Measurements from ENCODE around the gene C5AR2. TPM values are rescaled to one million over a fixed set of nuclear protein-coding genes. Genes with fewer than 3 reads are reported as not detected.

Gene C5AR2
- total RNA-seq, 1 donor from 2014 or later: not detected

GRCh38 chr19:47379381-47379938, 47.5 kb downstream of the C5AR2 start:
- Mint-ChIP-seq H3K4me3 (ENCODE audit: unreplicated experiment) (no peak overlapping the region), H3K9me3 (ENCODE audit: unreplicated experiment) (no peaks in the 10 kb centered on the region), H3K36me3 (ENCODE audit: low read depth, unreplicated experiment) (peaks cover 17% of the 10 kb centered on the region), H3K27ac (ENCODE audit: unreplicated experiment) (no peak overlapping the region), H3K4me1 (ENCODE audit: low read depth, unreplicated experiment) (peaks cover 8% of the 10 kb centered on the region), H3K27me3 (ENCODE audit: low read depth, unreplicated experiment) (no peaks in the 10 kb centered on the region)
- no peak for DNase-seq (ENCODE audit: low read depth)
- no peak for FAIRE-seq
- Histone ChIP-seq H4K20me1 (ENCODE audit: insufficient read depth, low read length) (peaks cover 11% of the 10 kb centered on the region), H3K4me3 (ENCODE audit: insufficient read depth, low read depth, low read length) (no peak overlapping the region), H2AFZ (ENCODE audit: low read depth, low read length) (no peak overlapping the region), H3K4me1 (ENCODE audit: insufficient read depth, low read length) (no peaks in the 10 kb centered on the region), H3K9ac (ENCODE audit: low read length) (no peak overlapping the region), H3K4me2 (ENCODE audit: low read length) (no peak overlapping the region), H3K79me2 (ENCODE audit: insufficient read depth, low read length) (no peaks in the 10 kb centered on the region), H3K27ac (ENCODE audit: low read depth, low read length) (no peak overlapping the region), H3K36me3 (ENCODE audit: insufficient read depth, low read length) (peaks cover 6% of the 10 kb centered on the region), H3K27me3 (ENCODE audit: insufficient read depth, low read length) (no peaks in the 10 kb centered on the region), H3K9me3 (ENCODE audit: insufficient read depth, low read depth, low read length) (no peaks in the 10 kb centered on the region)
- TF ChIP-seq CTCF (IDR thresholded peaks at IDR 0.05; ENCODE audit: insufficient read depth, low read depth, low read length): no peak

GRCh38 chr19:47380559-47380958, 48.6 kb downstream of the C5AR2 start:
- H4K20me1 ChIP-seq (ENCODE audit: insufficient read depth, low read length): peaks cover 6% of the 10 kb centered on the region
- no peak overlapping the region for H3K27ac ChIP-seq (ENCODE audit: low read depth, low read length)
- no peaks in the 10 kb centered on the region for H3K9me3 ChIP-seq (ENCODE audit: insufficient read depth, low read depth, low read length)
- no peak overlapping the region for H3K4me2 ChIP-seq (ENCODE audit: low read length)
- DNase-seq (ENCODE audit: low read depth): no peak
- TF ChIP-seq EZH2 (IDR thresholded peaks at IDR 0.05; ENCODE audit: insufficient read depth, low read length) (no peak), CTCF (IDR thresholded peaks at IDR 0.05; ENCODE audit: insufficient read depth, low read depth, low read length) (no peak)
- peaks cover 14% of the 10 kb centered on the region for H3K36me3 Mint-ChIP-seq (ENCODE audit: low read depth, unreplicated experiment)
- H3K4me1 ChIP-seq (ENCODE audit: insufficient read depth, low read length): no peaks in the 10 kb centered on the region
- FAIRE-seq: no peak
- H3K4me3 ChIP-seq (ENCODE audit: insufficient read depth, low read depth, low read length): no peak overlapping the region
- peaks cover 8% of the 10 kb centered on the region for H3K4me1 Mint-ChIP-seq (ENCODE audit: low read depth, unreplicated experiment)
- no peaks in the 10 kb centered on the region for H3K27me3 ChIP-seq (ENCODE audit: insufficient read depth, low read length)
- H3K79me2 ChIP-seq (ENCODE audit: insufficient read depth, low read length): no peaks in the 10 kb centered on the region
- H3K9me3 Mint-ChIP-seq (ENCODE audit: unreplicated experiment): no peaks in the 10 kb centered on the region
- no peak overlapping the region for H3K4me3 Mint-ChIP-seq (ENCODE audit: unreplicated experiment)
- H3K36me3 ChIP-seq (ENCODE audit: insufficient read depth, low read length): peaks cover 6% of the 10 kb centered on the region
- H3K27me3 Mint-ChIP-seq (ENCODE audit: low read depth, unreplicated experiment): no peaks in the 10 kb centered on the region
- no peak overlapping the region for H3K9ac ChIP-seq (ENCODE audit: low read length)
- H2AFZ ChIP-seq (ENCODE audit: low read depth, low read length): no peak overlapping the region
- no peak overlapping the region for H3K27ac Mint-ChIP-seq (ENCODE audit: unreplicated experiment)

- no peaks in the 10 kb centered on the region for H3K27me3 ChIP-seq (ENCODE audit: insufficient read depth, low read length)
- H3K79me2 ChIP-seq (ENCODE audit: insufficient read depth, low read length): no peaks in the 10 kb centered on the region
- H3K9me3 Mint-ChIP-seq (ENCODE audit: unreplicated experiment): no peaks in the 10 kb centered on the region
- H3K9ac ChIP-seq (ENCODE audit: low read length): no peak overlapping the region
- H3K4me3 Mint-ChIP-seq (ENCODE audit: unreplicated experiment): no peak overlapping the region
- H3K27me3 Mint-ChIP-seq (ENCODE audit: low read depth, unreplicated experiment): no peaks in the 10 kb centered on the region
- peaks cover under 1% of the 10 kb centered on the region for H4K20me1 ChIP-seq (ENCODE audit: insufficient read depth, low read length)
- H2AFZ ChIP-seq (ENCODE audit: low read depth, low read length): no peak overlapping the region
- peaks cover 5% of the 10 kb centered on the region for H3K36me3 ChIP-seq (ENCODE audit: insufficient read depth, low read length)
- no peak overlapping the region for H3K4me3 ChIP-seq (ENCODE audit: insufficient read depth, low read depth, low read length)
- peaks cover 13% of the 10 kb centered on the region for H3K36me3 Mint-ChIP-seq (ENCODE audit: low read depth, unreplicated experiment)
- H3K4me1 Mint-ChIP-seq (ENCODE audit: low read depth, unreplicated experiment): peaks cover 8% of the 10 kb centered on the region
- no peak for DNase-seq (ENCODE audit: low read depth)
- H3K4me1 ChIP-seq (ENCODE audit: insufficient read depth, low read length): no peaks in the 10 kb centered on the region
- no peak overlapping the region for H3K27ac ChIP-seq (ENCODE audit: low read depth, low read length)
- no peaks in the 10 kb centered on the region for H3K9me3 ChIP-seq (ENCODE audit: insufficient read depth, low read depth, low read length)
- no peak for TF ChIP-seq EZH2 (IDR thresholded peaks at IDR 0.05; ENCODE audit: insufficient read depth, low read length)
- no peak for TF ChIP-seq CTCF (IDR thresholded peaks at IDR 0.05; ENCODE audit: insufficient read depth, low read depth, low read length)
- peak overlapping the region; percentile 91 for H3K27ac Mint-ChIP-seq (ENCODE audit: unreplicated experiment)
- H3K4me2 ChIP-seq (ENCODE audit: low read length): no peak overlapping the region
- FAIRE-seq: no peak
Observed at GRCh38 chr19:47381121-47381520, 49.1 kb downstream of the C5AR2 start.

Measured in astrocyte (in vitro differentiated cells and primary cell).